Measurements from ENCODE around the gene LAMB1. TPM values are rescaled to one million over a fixed set of nuclear protein-coding genes. Genes with fewer than 3 reads are reported as not detected.

The LAMB1 gene
- total RNA-seq, 1 experiment from 2014 or later, result 431 TPM

DNA sequence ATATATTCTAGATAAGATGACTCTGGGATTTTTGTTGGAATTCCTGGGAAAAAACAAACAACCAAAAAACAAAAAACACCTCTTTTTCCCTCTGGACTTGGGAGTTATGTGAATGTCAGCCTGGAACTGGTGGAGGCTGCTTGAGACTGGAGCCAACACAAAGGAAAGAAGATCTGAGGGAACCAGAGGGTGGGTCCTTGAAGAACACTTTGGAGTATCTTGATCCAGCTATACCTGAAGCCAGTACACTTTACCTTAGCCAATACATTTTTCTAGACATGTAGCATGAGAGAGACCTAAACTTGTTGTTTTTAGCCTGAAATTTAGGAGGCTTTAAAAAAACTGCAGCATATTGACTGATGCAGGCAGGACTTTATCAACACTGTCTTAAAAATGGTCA lies 5.9 kb upstream of the LAMB1 start:
- H3K27me3 ChIP-seq (replicated peaks; ENCODE audit: control insufficient read depth, insufficient read depth, low read length), result no peaks in the 10 kb centered on the region
- no peak overlapping the region for H3K27ac Mint-ChIP-seq (ENCODE audit: unreplicated experiment)
- intact Hi-C loops (cut with micrococcal nuclease; ENCODE audit: unreplicated experiment), result loop anchor here (10.0 kb wide), 1 partner anchor 346 kb away; no protein-coding TSS in a partner anchor
- peaks cover 83% of the 10 kb centered on the region for H3K4me1 ChIP-seq
- peaks cover 11% of the 10 kb centered on the region for H3K36me3 Mint-ChIP-seq (ENCODE audit: insufficient read depth, unreplicated experiment)
- no peak for DNase-seq
- no peak overlapping the region for H3K4me3 ChIP-seq (ENCODE audit: low read depth, low read length)
- H3K27me3 Mint-ChIP-seq (ENCODE audit: insufficient read depth, unreplicated experiment), result no peaks in the 10 kb centered on the region
- H3K9me3 Mint-ChIP-seq (ENCODE audit: unreplicated experiment), result no peaks in the 10 kb centered on the region
- no peaks in the 10 kb centered on the region for H3K9me3 ChIP-seq
- CTCF ChIA-PET, result no interaction called here
- POLR2A ChIA-PET, result no interaction called here
- peaks cover 63% of the 10 kb centered on the region for H3K4me1 Mint-ChIP-seq (ENCODE audit: low read depth, unreplicated experiment)
- no TSS peak for BruUV-seq (replicated peaks)
- no peaks in the 10 kb centered on the region for H3K36me3 ChIP-seq (ENCODE audit: control insufficient read depth, insufficient read depth, low read length)
- TF ChIP-seq, protein P1, sequence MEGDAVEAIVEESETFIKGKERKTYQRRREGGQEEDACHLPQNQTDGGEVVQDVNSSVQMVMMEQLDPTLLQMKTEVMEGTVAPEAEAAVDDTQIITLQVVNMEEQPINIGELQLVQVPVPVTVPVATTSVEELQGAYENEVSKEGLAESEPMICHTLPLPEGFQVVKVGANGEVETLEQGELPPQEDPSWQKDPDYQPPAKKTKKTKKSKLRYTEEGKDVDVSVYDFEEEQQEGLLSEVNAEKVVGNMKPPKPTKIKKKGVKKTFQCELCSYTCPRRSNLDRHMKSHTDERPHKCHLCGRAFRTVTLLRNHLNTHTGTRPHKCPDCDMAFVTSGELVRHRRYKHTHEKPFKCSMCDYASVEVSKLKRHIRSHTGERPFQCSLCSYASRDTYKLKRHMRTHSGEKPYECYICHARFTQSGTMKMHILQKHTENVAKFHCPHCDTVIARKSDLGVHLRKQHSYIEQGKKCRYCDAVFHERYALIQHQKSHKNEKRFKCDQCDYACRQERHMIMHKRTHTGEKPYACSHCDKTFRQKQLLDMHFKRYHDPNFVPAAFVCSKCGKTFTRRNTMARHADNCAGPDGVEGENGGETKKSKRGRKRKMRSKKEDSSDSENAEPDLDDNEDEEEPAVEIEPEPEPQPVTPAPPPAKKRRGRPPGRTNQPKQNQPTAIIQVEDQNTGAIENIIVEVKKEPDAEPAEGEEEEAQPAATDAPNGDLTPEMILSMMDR (IDR thresholded peaks at IDR 0.05; ENCODE audit: insufficient read depth in 1 of 2, low read depth in 1 of 2, low read length in 1 of 2, severe bottlenecking in 1 of 2, unreplicated experiment in 1 of 2), result no peak
- no peak overlapping the region for H3K4me3 Mint-ChIP-seq (ENCODE audit: unreplicated experiment)

DNA sequence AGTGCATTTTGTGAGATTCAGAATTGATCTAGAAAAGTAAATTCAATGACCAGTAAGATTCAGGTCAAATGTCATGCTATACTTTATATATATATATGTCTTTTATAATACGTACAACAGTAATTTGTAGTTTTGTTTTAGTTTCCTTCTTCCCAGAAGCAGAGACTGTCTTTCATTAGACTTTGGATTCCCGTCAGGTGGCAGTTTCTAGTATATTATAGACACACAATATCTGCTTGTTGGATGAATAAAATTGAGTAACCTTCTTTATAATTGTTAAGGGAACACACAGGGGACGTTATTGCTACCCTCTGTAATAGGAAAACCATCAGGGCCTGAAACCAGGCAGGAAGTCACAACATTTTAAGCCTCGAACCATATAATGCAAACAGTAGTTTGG lies 5.3 kb upstream of the LAMB1 start:
- Histone ChIP-seq H3K9me3 (no peaks in the 10 kb centered on the region), H3K4me1 (peaks cover 77% of the 10 kb centered on the region), H3K36me3 (ENCODE audit: control insufficient read depth, insufficient read depth, low read length) (no peaks in the 10 kb centered on the region), H3K4me3 (ENCODE audit: low read depth, low read length) (no peak overlapping the region), H3K27me3 (replicated peaks; ENCODE audit: control insufficient read depth, insufficient read depth, low read length) (no peaks in the 10 kb centered on the region)
- CTCF ChIA-PET, result no interaction called here
- Mint-ChIP-seq H3K4me1 (ENCODE audit: low read depth, unreplicated experiment) (peaks cover 59% of the 10 kb centered on the region), H3K4me3 (ENCODE audit: unreplicated experiment) (no peak overlapping the region), H3K36me3 (ENCODE audit: insufficient read depth, unreplicated experiment) (peaks cover 13% of the 10 kb centered on the region), H3K27me3 (ENCODE audit: insufficient read depth, unreplicated experiment) (no peaks in the 10 kb centered on the region), H3K9me3 (ENCODE audit: unreplicated experiment) (no peaks in the 10 kb centered on the region), H3K27ac (ENCODE audit: unreplicated experiment) (no peak overlapping the region)
- BruUV-seq (replicated peaks), result no TSS peak
- intact Hi-C loops (cut with micrococcal nuclease; ENCODE audit: unreplicated experiment), result loop anchor here (10.0 kb wide), 1 partner anchor 347 kb away; no protein-coding TSS in a partner anchor
- TF ChIP-seq, protein P1 (IDR thresholded peaks at IDR 0.05; ENCODE audit: insufficient read depth in 1 of 2, low read depth in 1 of 2, low read length in 1 of 2, severe bottlenecking in 1 of 2, unreplicated experiment in 1 of 2), result no peak
- DNase-seq, result no peak
- POLR2A ChIA-PET, result no interaction called here

DNA sequence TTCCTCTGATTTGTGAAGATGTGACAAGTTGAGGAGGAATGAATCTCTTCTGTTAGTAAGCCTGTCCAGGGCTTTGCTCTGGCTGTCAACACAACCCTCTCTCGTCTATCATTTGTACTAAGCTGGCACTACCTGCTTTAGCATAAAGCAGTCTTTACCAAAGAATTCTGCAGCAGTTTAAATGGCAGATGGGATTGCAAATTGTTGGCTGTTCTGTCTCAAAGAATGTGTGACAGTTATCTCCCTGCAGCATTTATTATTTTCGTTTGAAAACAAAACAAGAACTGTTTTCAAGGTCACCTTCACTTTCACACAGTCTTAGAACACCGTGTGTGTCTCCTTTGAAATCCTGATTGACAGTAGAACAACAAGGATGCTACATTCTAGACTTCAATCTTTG lies 4.8 kb upstream of the LAMB1 start:
- Mint-ChIP-seq H3K27me3 (ENCODE audit: insufficient read depth, unreplicated experiment) (no peaks in the 10 kb centered on the region), H3K9me3 (ENCODE audit: unreplicated experiment) (no peaks in the 10 kb centered on the region), H3K4me3 (ENCODE audit: unreplicated experiment) (no peak overlapping the region), H3K4me1 (ENCODE audit: low read depth, unreplicated experiment) (peaks cover 54% of the 10 kb centered on the region), H3K27ac (ENCODE audit: unreplicated experiment) (no peak overlapping the region), H3K36me3 (ENCODE audit: insufficient read depth, unreplicated experiment) (peaks cover 16% of the 10 kb centered on the region)
- no peaks in the 10 kb centered on the region for H3K36me3 ChIP-seq (ENCODE audit: control insufficient read depth, insufficient read depth, low read length)
- POLR2A ChIA-PET, result no interaction called here
- CTCF ChIA-PET, result no interaction called here
- BruUV-seq (replicated peaks), result no TSS peak
- peaks cover 72% of the 10 kb centered on the region for H3K4me1 ChIP-seq
- DNase-seq, result no peak
- TF ChIP-seq, protein P1 (IDR thresholded peaks at IDR 0.05; ENCODE audit: insufficient read depth in 1 of 2, low read depth in 1 of 2, low read length in 1 of 2, severe bottlenecking in 1 of 2, unreplicated experiment in 1 of 2), result no peak
- no peaks in the 10 kb centered on the region for H3K27me3 ChIP-seq (replicated peaks; ENCODE audit: control insufficient read depth, insufficient read depth, low read length)
- intact Hi-C loops (cut with micrococcal nuclease; ENCODE audit: unreplicated experiment), result loop anchor here (10.0 kb wide), 1 partner anchor 347 kb away; no protein-coding TSS in a partner anchor
- H3K4me3 ChIP-seq (ENCODE audit: low read depth, low read length), result no peak overlapping the region
- H3K9me3 ChIP-seq, result no peaks in the 10 kb centered on the region

Data from Caco-2 (cell line).